Hypothalamus (tissue), 51 donors: Measurements from ENCODE around the gene SNED1.
"Not testable (repeated sequence)": the region's sequence is repeated elsewhere in the genome, so short reads cannot be mapped to it uniquely, and the experiment has no call there.

Experiments used
- DNase-seq, 51 donors: peaks; one replicate each; lab custom pipeline; 2025; lab: John Stamatoyannopoulos, UW

SNED1 gene

DNA sequence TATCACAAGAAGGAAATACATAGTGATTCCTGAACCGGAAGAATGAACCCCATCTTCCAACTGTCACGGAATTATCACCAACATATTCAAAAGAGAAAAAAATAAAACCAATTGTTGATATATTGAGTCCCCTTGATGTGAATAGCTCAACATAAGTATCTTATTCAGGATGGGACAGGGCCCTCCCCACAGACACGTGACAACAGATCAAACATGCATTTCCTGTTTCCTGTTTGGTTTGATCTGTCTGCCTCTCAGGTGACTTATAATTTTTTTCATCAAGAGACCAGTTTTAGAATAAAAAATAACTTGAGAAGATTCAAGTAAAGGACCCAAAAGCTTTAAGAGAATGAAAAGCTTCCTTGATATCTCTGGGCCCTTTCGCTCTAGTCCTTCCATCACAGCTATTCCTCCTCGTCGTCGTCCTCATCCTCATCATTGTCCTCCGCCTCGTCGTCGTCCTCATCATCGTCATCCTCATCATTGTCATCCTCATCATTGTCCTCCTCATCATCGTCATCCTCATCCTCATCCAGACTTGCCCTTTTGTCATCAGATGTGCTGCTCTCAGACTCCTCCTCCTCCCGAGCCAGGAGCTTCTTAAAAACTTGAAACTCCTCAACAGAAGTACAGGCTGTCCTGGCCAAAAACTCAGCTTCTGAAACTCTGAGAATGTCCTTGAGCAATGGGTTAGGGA lies 97.3 kb downstream of the SNED1 start:
- DNase-seq = no peak

DNA sequence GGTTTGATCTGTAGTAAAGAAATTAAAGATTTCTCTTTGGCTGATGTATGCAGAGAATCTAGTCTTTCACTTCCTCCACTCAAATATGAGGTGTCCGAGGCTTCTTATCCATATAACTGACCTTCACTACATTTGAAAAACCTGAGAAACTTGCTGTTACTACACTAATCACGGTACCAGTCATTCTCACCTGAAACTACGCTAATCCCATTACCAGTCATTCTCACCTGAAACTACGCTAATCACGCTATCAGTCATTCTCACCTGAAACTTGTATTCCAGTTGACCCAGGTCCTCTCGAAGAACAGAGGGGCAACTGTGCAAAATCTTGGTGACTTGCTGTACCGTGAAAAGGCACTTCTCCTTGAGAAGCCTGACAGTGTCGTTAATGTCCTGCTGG lies 98.6 kb downstream of the SNED1 start:
- DNase-seq = no peak

DNA sequence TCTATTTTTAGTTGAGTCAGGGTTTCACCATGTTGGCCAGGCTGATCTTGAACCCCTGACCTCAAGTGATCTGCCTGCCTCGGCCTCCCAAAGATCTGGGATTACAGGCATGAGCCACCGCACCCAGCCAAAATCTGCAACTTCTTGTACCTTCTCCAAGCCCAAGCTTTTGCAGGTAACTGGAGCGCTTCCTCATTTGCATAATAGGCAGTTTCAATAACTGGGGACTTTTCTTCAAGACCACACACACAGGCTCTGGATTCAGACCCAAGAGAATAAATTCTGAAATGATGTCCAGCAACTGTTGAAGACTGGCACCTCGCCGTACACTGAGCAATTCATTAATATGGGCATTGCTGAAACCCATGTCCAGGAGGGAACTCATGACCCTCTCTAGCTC lies 100.8 kb downstream of the SNED1 start:
- DNase-seq = no peak

- peak; percentile 27 to 90 (median 75) for DNase-seq
Measured at GRCh38 chr2:241102239-241102803, 103.9 kb downstream of the SNED1 start, which contains the start of gene MTERF4. TSS of gene MTERF4 (minus strand) at chr2:241102287. CDS start at chr2:241102273, 14 bp downstream.

GRCh38 chr2:241103176-241103595 lies 104.8 kb downstream of the SNED1 start:
- DNase-seq = no peak

GRCh38 chr2:241104611-241105010 lies 106.2 kb downstream of the SNED1 start:
- DNase-seq = not testable (repeated sequence)

GRCh38 chr2:241105641-241106040 lies 107.2 kb downstream of the SNED1 start:
- DNase-seq = no peak

GRCh38 chr2:241107031-241107783 lies 108.8 kb downstream of the SNED1 start:
- DNase-seq = no peak

- peak in 1 of 51 donors; percentile 6 for DNase-seq
Measured at GRCh38 chr2:241108271-241109209, 110.1 kb downstream of the SNED1 start.

DNA sequence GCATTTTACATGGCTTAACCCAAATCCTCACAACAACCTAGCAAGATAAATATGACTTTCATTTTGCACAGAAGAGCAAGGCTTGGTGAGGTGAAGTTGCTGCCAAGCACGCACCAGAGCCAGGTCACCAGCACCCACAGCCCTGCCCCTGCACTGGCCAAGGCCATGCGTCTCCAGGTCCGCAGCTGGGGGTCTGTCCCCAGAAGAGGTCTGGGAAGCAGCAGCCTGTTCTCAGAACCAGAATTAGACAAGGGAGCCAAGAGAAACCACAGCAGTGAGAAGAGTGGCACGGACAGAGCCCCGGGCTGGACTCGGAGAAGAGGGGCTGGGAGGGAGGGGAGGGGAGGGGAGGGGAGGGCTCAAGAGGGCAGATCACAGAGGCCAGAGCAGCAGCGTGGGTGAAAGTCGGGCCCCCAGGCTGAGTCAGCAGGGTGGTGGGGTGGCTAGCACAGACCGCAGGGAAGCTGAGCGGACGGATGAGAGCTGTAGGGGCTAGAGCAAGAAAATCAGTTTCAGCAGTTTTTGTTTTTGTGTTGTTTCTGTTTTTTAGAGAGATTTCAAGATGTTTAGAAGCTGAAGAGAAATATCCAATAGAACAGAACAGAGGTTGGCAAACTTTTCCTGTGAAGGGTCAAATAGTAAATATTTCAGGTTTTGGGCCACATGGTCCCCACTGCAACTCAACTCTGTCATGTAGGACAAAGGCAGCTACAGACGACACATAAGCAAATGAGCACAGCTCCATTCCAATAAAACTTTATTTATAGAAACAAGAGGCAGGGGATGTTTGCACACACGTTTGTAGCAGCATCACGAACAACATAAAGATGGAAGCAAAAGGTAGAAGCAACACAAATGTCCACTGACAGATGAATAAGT lies 111.0 kb downstream of the SNED1 start:
- DNase-seq = no peak

GRCh38 chr2:241110089-241110606 lies 111.7 kb downstream of the SNED1 start:
- DNase-seq = no peak

- no peak for DNase-seq
Measured at GRCh38 chr2:241110607-241111439, 112.4 kb downstream of the SNED1 start.

GRCh38 chr2:241111440-241111805 lies 113.0 kb downstream of the SNED1 start:
- DNase-seq = no peak

- no peak for DNase-seq
Measured at GRCh38 chr2:241112046-241112445, 113.6 kb downstream of the SNED1 start.

- DNase-seq = no peak
Measured at GRCh38 chr2:241112592-241112991, 114.2 kb downstream of the SNED1 start.

DNA sequence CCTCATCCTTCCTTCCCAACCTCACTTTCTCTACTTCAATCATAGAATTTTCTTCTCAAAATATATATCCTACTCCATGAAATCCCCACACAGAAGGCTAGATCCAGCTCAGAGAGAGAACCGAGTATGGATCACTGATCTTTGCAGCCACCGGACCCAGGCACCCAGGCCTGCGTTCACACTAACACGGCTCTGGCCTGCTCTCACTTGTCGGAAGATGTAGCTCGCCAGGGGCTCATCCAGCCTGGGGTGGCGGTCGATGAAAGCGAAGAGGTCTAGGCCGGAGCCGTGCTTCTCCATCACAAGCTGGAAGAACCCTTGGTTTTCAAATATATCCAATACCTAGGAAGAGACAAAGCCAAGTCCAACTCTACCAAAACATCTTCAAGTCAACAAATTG lies 116.4 kb downstream of the SNED1 start:
- no peak for DNase-seq

DNA sequence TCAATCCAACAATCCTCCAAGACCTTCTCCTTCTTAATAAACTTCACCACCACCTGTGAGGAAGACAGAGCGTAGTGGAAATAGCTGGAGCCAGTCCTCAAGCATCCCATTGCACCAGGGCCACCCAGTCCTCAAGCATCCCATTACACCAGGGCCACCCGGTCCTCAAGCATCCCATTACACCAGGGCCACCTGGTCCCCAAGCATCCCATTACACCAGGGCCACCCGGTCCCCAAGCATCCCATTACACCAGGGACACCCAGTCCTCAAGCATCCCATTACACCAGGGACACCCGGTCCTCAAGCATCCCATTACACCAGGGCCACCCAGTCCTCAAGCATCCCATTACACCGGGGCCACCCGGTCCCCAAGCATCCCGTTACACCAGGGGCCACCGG lies 116.9 kb downstream of the SNED1 start:
- DNase-seq = no peak
